H9 (cell line): ENCODE data around the gene SPOCD1. TPM values are rescaled to one million over a fixed set of nuclear protein-coding genes. Genes with fewer than 3 reads are reported as not detected.

Experiments used
- DNase-seq: peaks from one replicate; pipeline ENCODE4 v3.0.0-alpha.2; 2017
- H2AFZ ChIP-seq: one replicate; pipeline ENCODE4 v1.6.1; 2013; ENCODE audit warnings: mild to moderate bottlenecking, low read length, control low read depth, moderate library complexity
- H2AK5ac ChIP-seq: 2 replicates; pipeline ENCODE4 v1.6.1; 2013; ENCODE audit warnings: low read length, control low read depth, mixed read lengths; ENCODE audit not compliant: insufficient read length
- H2BK120ac ChIP-seq: one replicate; pipeline ENCODE4 v1.6.1; 2013; ENCODE audit warnings: low read depth, mild to moderate bottlenecking, low read length, control low read depth, inconsistent platforms; ENCODE audit not compliant: poor library complexity, severe bottlenecking
- H2BK12ac ChIP-seq: 2 replicates; pipeline ENCODE4 v1.6.1; 2013; ENCODE audit warnings: low read length, control low read depth, mixed read lengths, low read depth; ENCODE audit not compliant: insufficient read length
- H2BK15ac ChIP-seq: 2 replicates; pipeline ENCODE4 v1.6.1; 2013; ENCODE audit warnings: low read depth, low read length, control low read depth
- H2BK20ac ChIP-seq: one replicate; pipeline ENCODE4 v1.6.1; 2013; ENCODE audit warnings: low read depth, mild to moderate bottlenecking, low read length, control low read depth, inconsistent platforms; ENCODE audit not compliant: poor library complexity, severe bottlenecking
- H2BK5ac ChIP-seq: 2 replicates; pipeline ENCODE4 v1.6.1; 2013; ENCODE audit warnings: low read length, control low read depth, mixed read lengths; ENCODE audit not compliant: insufficient read length
- H3K14ac ChIP-seq: 2 replicates; pipeline ENCODE4 v1.6.1; 2013; ENCODE audit warnings: low read length, control low read depth; ENCODE audit not compliant: insufficient read depth
- H3K18ac ChIP-seq: 2 replicates; pipeline ENCODE4 v1.6.1; 2013; ENCODE audit warnings: low read depth, mild to moderate bottlenecking, mixed read lengths, low read length, control low read depth; ENCODE audit not compliant: insufficient read length
- H3K23ac ChIP-seq: 2 replicates; pipeline ENCODE4 v1.6.1; 2013; ENCODE audit warnings: low read length, control low read depth, mixed read lengths, low read depth; ENCODE audit not compliant: insufficient read length
- H3K23me2 ChIP-seq: 2 replicates; pipeline ENCODE4 v1.6.1; 2013; ENCODE audit warnings: low read depth, mild to moderate bottlenecking, mixed read lengths, low read length, control low read depth; ENCODE audit not compliant: insufficient read length, poor library complexity, severe bottlenecking
- H3K27ac ChIP-seq: 2 replicates; pipeline ENCODE4 v1.5.1; 2013; ENCODE audit warnings: low read length, control low read depth, mixed read lengths, low read depth; ENCODE audit not compliant: insufficient read length
- H3K27me3 ChIP-seq: 2 replicates; pipeline ENCODE4 v1.6.1; 2013; ENCODE audit warnings: low read length, control low read depth, inconsistent platforms; ENCODE audit not compliant: insufficient read depth
- H3K4ac ChIP-seq: 2 replicates; pipeline ENCODE4 v1.6.1; 2013; ENCODE audit warnings: low read depth, mild to moderate bottlenecking, control low read depth, inconsistent platforms, low read length, moderate library complexity
- H3K4me1 ChIP-seq: 2 replicates; pipeline ENCODE4 v1.6.1; 2013; ENCODE audit warnings: low read length, control low read depth, inconsistent platforms; ENCODE audit not compliant: insufficient read depth
- H3K4me2 ChIP-seq: 2 replicates; pipeline ENCODE4 v1.6.1; 2013; ENCODE audit warnings: low read length, control low read depth, mixed read lengths; ENCODE audit not compliant: insufficient read length, insufficient read depth
- H3K56ac ChIP-seq: 2 replicates; pipeline ENCODE4 v1.6.1; 2013; ENCODE audit warnings: low read depth, mild to moderate bottlenecking, mixed read lengths, low read length, control low read depth; ENCODE audit not compliant: insufficient read length
- H3K79me1 ChIP-seq: 2 replicates; pipeline ENCODE4 v1.6.1; 2013; ENCODE audit warnings: low read depth, mild to moderate bottlenecking, moderate library complexity, low read length, control low read depth, inconsistent platforms; ENCODE audit not compliant: insufficient read depth, poor library complexity, severe bottlenecking
- H3K79me2 ChIP-seq: 2 replicates; pipeline ENCODE4 v1.6.1; 2013; ENCODE audit warnings: low read length, control low read depth, inconsistent platforms; ENCODE audit not compliant: insufficient read depth
- H3K9ac ChIP-seq: 2 replicates; pipeline ENCODE4 v1.6.1; 2013; ENCODE audit warnings: low read length, control low read depth, mixed read lengths; ENCODE audit not compliant: insufficient read length; ENCODE audit errors: extremely low read depth
- H3K9me3 ChIP-seq: one replicate; pipeline ENCODE4 v1.6.1; 2013; ENCODE audit warnings: low read depth, low read length, inconsistent platforms; ENCODE audit not compliant: control insufficient read depth
- H3T11ph ChIP-seq: one replicate; pipeline ENCODE4 v1.6.1; 2013; ENCODE audit warnings: mild to moderate bottlenecking, low read length, control low read depth, inconsistent platforms
- H4K20me1 ChIP-seq: one replicate; pipeline ENCODE4 v1.6.1; 2013; ENCODE audit not compliant: control insufficient read depth, insufficient read length, insufficient read depth
- H4K5ac ChIP-seq: 2 replicates; pipeline ENCODE4 v1.6.1; 2013; ENCODE audit warnings: low read depth, mild to moderate bottlenecking, mixed read lengths, low read length, control low read depth; ENCODE audit not compliant: insufficient read length
- H4K8ac ChIP-seq: replicated peaks from 2 replicates; pipeline ENCODE4 v1.6.1; 2013; ENCODE audit warnings: low read length, control low read depth, mixed read lengths, low read depth; ENCODE audit not compliant: insufficient read length
- H4K91ac ChIP-seq: 2 replicates; pipeline ENCODE4 v1.6.1; 2013; ENCODE audit warnings: low read depth, mild to moderate bottlenecking, moderate library complexity, mixed read lengths, low read length, control low read depth; ENCODE audit not compliant: insufficient read length
- H3K27ac Mint-ChIP-seq, 3 experiments: 2 replicates in 2 of 3; 3 replicates in 1 of 3; pipeline ENCODE4 v1.8.0; 2020 to 2021; ENCODE audit warnings: mixed read lengths in 3 of 3, mild to moderate bottlenecking in 1 of 3, moderate library complexity in 1 of 3
- H3K27me3 Mint-ChIP-seq: 2 replicates; pipeline ENCODE4 v1.8.0; 2021; ENCODE audit warnings: low read depth, mild to moderate bottlenecking, moderate library complexity, mixed read lengths
- H3K36me3 Mint-ChIP-seq, 3 experiments: 2 replicates in 2 of 3; 3 replicates in 1 of 3; pipeline ENCODE4 v1.8.0; 2020 to 2021; ENCODE audit warnings: low read depth in 3 of 3, mixed read lengths in 3 of 3; ENCODE audit not compliant: insufficient read depth in 1 of 3
- H3K4me1 Mint-ChIP-seq, 2 experiments: 2 replicates each; pipeline ENCODE4 v1.8.0; 2020; ENCODE audit warnings: mixed read lengths in 2 of 2
- H3K4me3 Mint-ChIP-seq, 2 experiments: 2 replicates in 1 of 2; 3 replicates in 1 of 2; pipeline ENCODE4 v1.8.0; 2020 to 2021; ENCODE audit warnings: mild to moderate bottlenecking in 2 of 2, mixed read lengths in 2 of 2, moderate library complexity in 1 of 2
- H3K9me3 Mint-ChIP-seq, 2 experiments: 2 replicates in 1 of 2; 3 replicates in 1 of 2; pipeline ENCODE4 v1.8.0; 2020; ENCODE audit warnings: mild to moderate bottlenecking in 2 of 2, mixed read lengths in 2 of 2, moderate library complexity in 1 of 2
- CTCF ChIP-seq: fragments of 200-600 bp; sonication (generic); conservative IDR thresholded peaks from 3 replicates; pipeline ENCODE4 v1.8.0; 2021; ENCODE audit warnings: antibody characterized with exemption, mild to moderate bottlenecking
- WGBS: extraction: QIAGEN DNeasy Blood & Tissue Kit; methylation state at CpG from one replicate; pipeline ENCODE4 v1.1.7; 2013; ENCODE audit warnings: missing lambda C conversion rate, low lambda C conversion rate, mixed read lengths; ENCODE audit not compliant: insufficient read length; ENCODE audit errors: extremely low coverage; 5-methylcytosine and 5-hydroxymethylcytosine counted together
- total RNA-seq: library from RNA; stranded (reverse); gene quantifications from 2 replicates; pipeline ENCODE4 v1.2.1, GENCODE V29; 2021

Gene SPOCD1
- total RNA-seq, 1 experiment from 2014 or later = 1.5 TPM

GRCh38 chr1:31761883-31762282 lies 53.9 kb downstream of the SPOCD1 start:
- Histone ChIP-seq H3K9ac (no peak overlapping the region), H3T11ph (no peak overlapping the region), H4K91ac (no peak overlapping the region), H2BK20ac (no peak overlapping the region), H3K23ac (no peak overlapping the region), H3K27me3 (peaks cover 2% of the 10 kb centered on the region; the same call in 1 of the 2 replicates), H3K23me2 (peaks cover 10% of the 10 kb centered on the region), H2AK5ac (no peak overlapping the region), H3K14ac (no peak overlapping the region), H3K9me3 (no peaks in the 10 kb centered on the region), H2BK5ac (no peak overlapping the region), H2AFZ (no peak overlapping the region), H3K18ac (no peak overlapping the region), H4K5ac (no peak overlapping the region), H2BK15ac (no peak overlapping the region), H3K27ac (no peak overlapping the region), H3K56ac (no peak overlapping the region), H3K4me1 (peaks cover 6% of the 10 kb centered on the region; the same call in 1 of the 2 replicates), H2BK120ac (no peak overlapping the region), H3K79me1 (no peaks in the 10 kb centered on the region), H4K8ac (no peak overlapping the region), H4K20me1 (no peaks in the 10 kb centered on the region), H3K4ac (no peak overlapping the region), H3K4me2 (no peak overlapping the region), H3K79me2 (no peaks in the 10 kb centered on the region), H2BK12ac (no peak overlapping the region)
- Mint-ChIP-seq H3K36me3 (no peaks in the 10 kb centered on the region), H3K4me3 (peak overlapping the region in 1 of 2 experiments; percentile 78; a peak in 3 of 5 replicates), H3K27ac (no peak overlapping the region), H3K4me1 (peaks cover 50 to 68% of the 10 kb centered on the region in 2 experiments), H3K9me3 (no peaks in the 10 kb centered on the region; a peak in 1 of 5 replicates), H3K27me3 (peaks cover 36% of the 10 kb centered on the region)
- no CpG with 5 or more reads among the region's 6 CpGs for WGBS
- DNase-seq = no peak
- TF ChIP-seq CTCF = no peak
